Measurements from ENCODE around the gene GHDC. TPM values are rescaled to one million over a fixed set of nuclear protein-coding genes. Genes with fewer than 3 reads are reported as not detected.
A peak's percentile ranks its signal among the peaks of the same experiment; 100 is the strongest.

The GHDC gene
- total and polyA plus RNA-seq, 2 of the 8 experiments (the other 6 are each of a cell fraction or from before 2014, with no cell fraction given): 7.4 to 8.1 TPM

DNA sequence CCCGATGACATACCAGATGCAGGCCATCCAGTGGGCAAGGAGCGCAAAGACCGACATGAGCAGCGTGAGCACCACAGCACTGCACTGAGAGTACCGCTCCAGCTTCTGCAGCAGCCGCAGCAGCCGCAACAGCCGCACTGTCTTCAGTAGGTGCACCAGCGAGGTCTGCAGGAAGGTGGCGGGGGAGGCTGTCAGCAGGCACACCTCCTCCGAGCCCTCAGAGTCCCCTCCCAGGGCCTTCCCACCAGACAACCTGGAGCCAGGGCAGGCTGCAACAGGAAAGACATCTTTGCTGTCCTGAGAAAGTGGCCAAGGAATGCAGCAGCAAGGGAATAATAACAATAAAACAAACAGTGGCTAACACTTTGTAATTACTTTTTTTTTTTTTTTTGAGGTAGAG is 22.5 kb downstream of the GHDC start:
- 87% methylated on average over 11 of the region's 11 CpGs; no CpG with 5 or more reads in 1 of the 2 experiments for WGBS, 2 experiments (ENCODE audit: extremely low coverage in 1 of 2, insufficient coverage in 1 of 2, insufficient read length in 1 of 2, insufficient replicate concordance in 2 of 2, low coverage in 1 of 2, low lambda C conversion rate in 2 of 2, missing lambda C conversion rate in 1 of 2)
- Histone ChIP-seq H3K9me3 (ENCODE audit: insufficient read depth in 2 of 2, low read depth in 1 of 2, low read length in 1 of 2) (no peaks in the 10 kb centered on the region), H2BK120ac (replicated peaks; ENCODE audit: low read depth, low read length) (no peak overlapping the region), H3K36me3 (ENCODE audit: control insufficient read depth in 2 of 4, insufficient read depth in 4 of 4, low read length in 3 of 4) (no peaks in the 10 kb centered on the region), H2BK12ac (ENCODE audit: low read depth, low read length) (no peak overlapping the region), H3K4me3 (ENCODE audit: extremely low read depth in 1 of 4, insufficient read depth in 2 of 4, low read depth in 3 of 4, low read length in 4 of 4) (no peak overlapping the region), H2BK5ac (ENCODE audit: low read depth, low read length) (no peak overlapping the region), H3K18ac (ENCODE audit: extremely low read depth, low read length) (no peak overlapping the region), H3K27ac (ENCODE audit: low read depth, low read length) (no peak overlapping the region), H3K14ac (ENCODE audit: insufficient read length) (no peak overlapping the region), H4K8ac (ENCODE audit: extremely low read depth, insufficient read depth, low read length) (no peak overlapping the region), H3K4me1 (replicated peaks in 1 of 4; ENCODE audit: control insufficient read depth in 3 of 4, insufficient read depth in 4 of 4, low read length in 3 of 4) (no peaks in the 10 kb centered on the region), H3K27me3 (replicated peaks in 1 of 4; ENCODE audit: control insufficient read depth in 3 of 4, extremely low read depth in 1 of 4, insufficient read depth in 3 of 4, low read length in 3 of 4) (no peaks in the 10 kb centered on the region), H3K23ac (ENCODE audit: insufficient read length) (no peak overlapping the region), H3K56ac (replicated peaks; ENCODE audit: insufficient read length, low read depth, low read length) (no peak overlapping the region), H3K9ac (replicated peaks in 1 of 4; ENCODE audit: extremely low read depth in 1 of 4, low read depth in 3 of 4, low read length in 3 of 4) (no peak overlapping the region), H4K5ac (ENCODE audit: insufficient read length, low read depth, low read length) (no peak overlapping the region), H2BK20ac (ENCODE audit: low read length) (no peak overlapping the region), H2AFZ (ENCODE audit: low read length) (no peak overlapping the region), H3K79me2 (ENCODE audit: control insufficient read depth in 1 of 2, insufficient read depth in 2 of 2, low read length in 2 of 2) (no peaks in the 10 kb centered on the region), H3K79me1 (ENCODE audit: low read depth, low read length) (no peaks in the 10 kb centered on the region), H2BK15ac (ENCODE audit: low read length) (no peak overlapping the region), H3K23me2 (ENCODE audit: low read depth, low read length) (no peaks in the 10 kb centered on the region), H3K4ac (replicated peaks; ENCODE audit: insufficient read length, low read depth, low read length) (no peak overlapping the region), H3K4me2 (ENCODE audit: insufficient read depth in 1 of 2, low read depth in 2 of 2, low read length in 2 of 2) (no peak overlapping the region), H4K91ac (replicated peaks; ENCODE audit: insufficient read length, low read length) (no peak overlapping the region), H2AK5ac (ENCODE audit: low read depth, low read length) (no peak overlapping the region), H4K20me1 (replicated peaks in 1 of 2; ENCODE audit: control insufficient read depth in 1 of 2, insufficient read depth in 2 of 2, low read length in 2 of 2) (peaks cover 0 to 1% of the 10 kb centered on the region in 2 experiments)
- ChIA-PET POLR2A (ENCODE audit: partially characterized antibody) (interaction anchor here (0.6 to 1.5 kb wide), 4 partner anchors 8 to 398 kb away, joined by 3 to 8 read pairs (median 4); no protein-coding TSS in a partner anchor), CTCF (ENCODE audit: partially characterized antibody) (interaction anchor here (0.7 to 3.5 kb wide), 6 partner anchors 9 to 296 kb away, joined by 3 to 13 read pairs (median 4); partner anchors contain the start of gene KCNH4)
- DNase-seq (ENCODE audit: low read depth in 1 of 2, low spot score in 2 of 2) (no peak), FAIRE-seq (no peak)
- TF ChIP-seq POLR2A (IDR thresholded peaks at IDR 0.05; ENCODE audit: control extremely low read depth in 1 of 2, low read depth in 2 of 2, low read length in 2 of 2): no peak
- peak in 1 of 2 experiments; percentile 16; a peak in 1 of 4 replicates for TF ChIP-seq RAD21 (IDR thresholded peaks at IDR 0.05 in 1 of 2, conservative IDR thresholded peaks at IDR 0.05 in 1 of 2; ENCODE audit: low read depth in 2 of 2, low read length in 2 of 2)
- TF ChIP-seq RNF2 (IDR thresholded peaks at IDR 0.05; ENCODE audit: borderline replicate concordance, low read depth, low read length, missing control alignments, poor library complexity, severe bottlenecking): no peak
- TF ChIP-seq POU5F1 (IDR thresholded peaks at IDR 0.05; ENCODE audit: low read depth, low read length): no peak
- TF ChIP-seq JUND (IDR thresholded peaks at IDR 0.05; ENCODE audit: low read length): no peak
- no peak for TF ChIP-seq SIX5 (IDR thresholded peaks at IDR 0.05; ENCODE audit: low read depth, low read length)
- TF ChIP-seq, protein P1, sequence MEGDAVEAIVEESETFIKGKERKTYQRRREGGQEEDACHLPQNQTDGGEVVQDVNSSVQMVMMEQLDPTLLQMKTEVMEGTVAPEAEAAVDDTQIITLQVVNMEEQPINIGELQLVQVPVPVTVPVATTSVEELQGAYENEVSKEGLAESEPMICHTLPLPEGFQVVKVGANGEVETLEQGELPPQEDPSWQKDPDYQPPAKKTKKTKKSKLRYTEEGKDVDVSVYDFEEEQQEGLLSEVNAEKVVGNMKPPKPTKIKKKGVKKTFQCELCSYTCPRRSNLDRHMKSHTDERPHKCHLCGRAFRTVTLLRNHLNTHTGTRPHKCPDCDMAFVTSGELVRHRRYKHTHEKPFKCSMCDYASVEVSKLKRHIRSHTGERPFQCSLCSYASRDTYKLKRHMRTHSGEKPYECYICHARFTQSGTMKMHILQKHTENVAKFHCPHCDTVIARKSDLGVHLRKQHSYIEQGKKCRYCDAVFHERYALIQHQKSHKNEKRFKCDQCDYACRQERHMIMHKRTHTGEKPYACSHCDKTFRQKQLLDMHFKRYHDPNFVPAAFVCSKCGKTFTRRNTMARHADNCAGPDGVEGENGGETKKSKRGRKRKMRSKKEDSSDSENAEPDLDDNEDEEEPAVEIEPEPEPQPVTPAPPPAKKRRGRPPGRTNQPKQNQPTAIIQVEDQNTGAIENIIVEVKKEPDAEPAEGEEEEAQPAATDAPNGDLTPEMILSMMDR (IDR thresholded peaks at IDR 0.05; ENCODE audit: control extremely low read depth in 1 of 3, insufficient read depth in 1 of 3, low read depth in 1 of 3, low read length in 3 of 3): peak in 2 of 3 experiments; percentile 9 to 11; a peak in 2 of 4 replicates
